SU-DHL-6 (cell line): ENCODE results near the gene KLK2.

ENCODE experiments used
- H2AFZ ChIP-seq: fragments of 200-600 bp; sonication (generic); 2 replicates; pipeline ENCODE4 v1.6.1; 2014; ENCODE audit warnings: low read depth, mild to moderate bottlenecking, moderate library complexity, mixed read lengths, antibody characterized with exemption, low read length; ENCODE audit not compliant: severe bottlenecking
- H3F3A ChIP-seq: fragments of 200-600 bp; shearing (Covaris generic); 2 replicates; pipeline ENCODE4 v1.6.0; 2016; ENCODE audit warnings: antibody characterized with exemption, mild to moderate bottlenecking; ENCODE audit not compliant: insufficient read depth
- H3K27ac ChIP-seq: fragments of 200-600 bp; sonication (generic); 2 replicates; pipeline ENCODE4 v1.5.1; 2016; ENCODE audit warnings: low read depth, mild to moderate bottlenecking, low read length, moderate library complexity, mixed read lengths
- H3K27me3 ChIP-seq: fragments of 200-600 bp; sonication (generic), shearing (Covaris generic); 2 replicates; pipeline ENCODE4 v1.6.0; 2014; ENCODE audit warnings: mild to moderate bottlenecking, low read length
- H3K36me3 ChIP-seq: fragments of 200-600 bp; sonication (generic); 2 replicates; pipeline ENCODE4 v1.6.1; 2014; ENCODE audit warnings: mild to moderate bottlenecking, low read length, mixed read lengths
- H3K4me2 ChIP-seq: fragments of 300-600, 200-600 bp; shearing (Covaris generic), sonication (generic); 2 replicates; pipeline ENCODE4 v1.6.0; 2014; ENCODE audit warnings: low read length, low read depth, mild to moderate bottlenecking; ENCODE audit not compliant: poor library complexity, severe bottlenecking
- H3K4me3 ChIP-seq: fragments of 200-600 bp; sonication (generic); 2 replicates; pipeline ENCODE4 v1.5.1; 2014; ENCODE audit warnings: antibody characterized with exemption, low read length, mild to moderate bottlenecking, mixed read lengths; ENCODE audit not compliant: insufficient read depth, poor library complexity, severe bottlenecking
- H3K79me2 ChIP-seq: fragments of 200-600 bp; sonication (generic); 2 replicates; pipeline ENCODE4 v1.6.1; 2014; ENCODE audit warnings: mild to moderate bottlenecking, low read length, moderate library complexity; ENCODE audit not compliant: insufficient read depth
- H3K9ac ChIP-seq: fragments of 200-600 bp; sonication (generic); 2 replicates; pipeline ENCODE4 v1.7.0; 2014; ENCODE audit warnings: mild to moderate bottlenecking, low read length
- H3K9me2 ChIP-seq: fragments of 200-600 bp; sonication (generic); replicated peaks from 2 replicates; pipeline ENCODE4 v1.6.1; 2014; ENCODE audit warnings: low read length; ENCODE audit not compliant: insufficient read depth
- H3K9me3 ChIP-seq: fragments of 200-600 bp; sonication (generic); 2 replicates; pipeline ENCODE4 v1.6.1; 2014; ENCODE audit warnings: low read length, mixed read lengths; ENCODE audit not compliant: insufficient read depth
- H4K20me1 ChIP-seq: fragments of 200-600 bp; sonication (generic); 2 replicates; pipeline ENCODE4 v1.6.1; 2014; ENCODE audit warnings: low read depth, mild to moderate bottlenecking, antibody characterized with exemption, low read length, moderate library complexity, mixed read lengths
- CTCF ChIP-seq: fragments of 200-600 bp; sonication (generic); IDR thresholded peaks from one replicate; pipeline ENCODE4 v1.5.1; 2017; ENCODE audit warnings: antibody characterized with exemption, mild to moderate bottlenecking, low read length, moderate library complexity; ENCODE audit not compliant: insufficient read depth, poor library complexity, severe bottlenecking
- EZH2phosphoT487 ChIP-seq: fragments of 200-600 bp; sonication (generic), shearing (Covaris generic); conservative IDR thresholded peaks from 2 replicates; pipeline ENCODE4 v1.6.1; 2018; ENCODE audit warnings: mild to moderate bottlenecking, antibody characterized with exemption, low read length, moderate library complexity, mixed read lengths

KLK2 gene

DNA sequence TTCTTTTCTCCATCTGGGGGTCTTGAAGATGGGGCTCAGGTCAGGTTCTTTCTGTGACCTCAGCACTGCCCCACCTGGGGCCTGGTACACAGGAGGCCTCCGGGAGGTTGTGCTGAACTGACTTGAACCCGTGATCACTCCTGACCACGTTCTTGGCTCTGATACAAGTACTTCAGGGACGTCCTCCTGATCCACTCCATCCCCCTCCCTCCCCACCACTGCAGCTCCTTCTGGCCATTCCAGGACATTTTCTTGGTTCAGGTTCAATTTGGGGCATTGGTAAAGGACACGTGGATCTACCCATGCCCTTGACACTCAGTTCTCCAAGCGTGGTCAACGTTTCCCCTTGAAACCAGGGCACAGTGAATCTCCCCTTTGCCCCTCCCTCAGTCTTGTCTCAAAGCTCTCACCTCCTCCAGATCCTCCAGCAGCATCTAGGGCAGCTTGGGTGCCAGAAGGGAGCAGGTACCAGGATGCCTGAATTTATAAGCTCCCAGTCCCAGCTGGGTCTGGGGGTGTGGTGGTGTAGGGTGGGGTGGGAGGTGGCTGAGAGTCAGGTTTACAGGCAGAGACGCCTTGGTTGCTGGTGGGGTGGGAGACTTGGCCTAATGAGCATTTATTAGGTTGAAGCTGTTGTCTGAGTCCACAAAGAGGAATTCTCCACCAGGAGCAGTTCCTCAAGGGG, 40.0 kb upstream of the KLK2 start, which contains the start of gene KLK15:
Gene KLK15, minus strand, starts transcription at position 458 of the 685 bp plus-strand sequence. CDS start 2,082 bp downstream, outside the sequence.
- Histone ChIP-seq H4K20me1 (no peaks in the 10 kb centered on the region), H3K27me3 (no peaks in the 10 kb centered on the region), H3K4me2 (no peak within 1 kb of the TSS), H3K9me2 (no peaks in the 10 kb centered on the region), H3K27ac (no peak within 1 kb of the TSS), H3F3A (no peaks in the 10 kb centered on the region), H3K36me3 (no peaks in the 10 kb centered on the region), H3K4me3 (no peak within 1 kb of the TSS), H2AFZ (no peak within 1 kb of the TSS), H3K9ac (no peak within 1 kb of the TSS), H3K79me2 (no peaks in the 10 kb centered on the region), H3K9me3 (no peaks in the 10 kb centered on the region)
- TF ChIP-seq EZH2phosphoT487 (no peak), CTCF (no peak)

- no peak overlapping the region for H3K4me2 ChIP-seq
- no peaks in the 10 kb centered on the region for H3K79me2 ChIP-seq
- no peak overlapping the region for H3K9ac ChIP-seq
- no peak overlapping the region for H3K27ac ChIP-seq
- H3K36me3 ChIP-seq, result no peaks in the 10 kb centered on the region
- no peaks in the 10 kb centered on the region for H4K20me1 ChIP-seq
- no peak overlapping the region for H2AFZ ChIP-seq
- H3K4me3 ChIP-seq, result no peak overlapping the region
- no peak for TF ChIP-seq EZH2phosphoT487
- TF ChIP-seq CTCF, result no peak
- H3K9me2 ChIP-seq, result no peaks in the 10 kb centered on the region
- no peaks in the 10 kb centered on the region for H3F3A ChIP-seq
- no peaks in the 10 kb centered on the region for H3K27me3 ChIP-seq
- H3K9me3 ChIP-seq, result no peaks in the 10 kb centered on the region
These were observed 39.5 kb upstream of the KLK2 start for GRCh38 chr19:50833802-50834167.

- Histone ChIP-seq H3K27me3 (no peaks in the 10 kb centered on the region), H3K9me3 (no peaks in the 10 kb centered on the region), H4K20me1 (no peaks in the 10 kb centered on the region), H3K36me3 (no peaks in the 10 kb centered on the region), H3K9me2 (no peaks in the 10 kb centered on the region), H3K4me2 (peak overlapping the region; percentile 59), H3K27ac (no peak overlapping the region), H3K4me3 (peak overlapping the region; percentile 39), H3K79me2 (no peaks in the 10 kb centered on the region), H3F3A (no peaks in the 10 kb centered on the region), H2AFZ (peak overlapping the region; percentile 40), H3K9ac (peak overlapping the region; percentile 44)
- TF ChIP-seq CTCF (no peak), EZH2phosphoT487 (no peak)
These were observed 38.0 kb upstream of the KLK2 start for GRCh38 chr19:50835103-50835784.
